MM.1S (cell line): ENCODE measurements around the gene LMF1.

Source experiments
- DNase-seq: peaks from one replicate; pipeline ENCODE4 v3.0.0-alpha.2; 2015
- H2AFZ ChIP-seq: fragments of 300-600 bp; sonication (generic); 2 replicates; pipeline ENCODE4 v1.6.0; 2016; ENCODE audit warnings: antibody characterized with exemption, low read length
- H3F3A ChIP-seq: fragments of 300-600 bp; sonication (generic); 2 replicates; pipeline ENCODE4 v1.6.1; 2016; ENCODE audit warnings: mild to moderate bottlenecking, antibody characterized with exemption, low read length, moderate library complexity, mixed read lengths; ENCODE audit not compliant: insufficient read depth
- H3K27ac ChIP-seq: fragments of 300-600 bp; sonication (generic); 2 replicates; pipeline ENCODE4 v1.5.1; 2016; ENCODE audit warnings: mild to moderate bottlenecking, low read length
- H3K27me3 ChIP-seq: fragments of 300-600 bp; sonication (generic); replicated peaks from 2 replicates; pipeline ENCODE4 v1.6.0; 2016; ENCODE audit warnings: low read length; ENCODE audit not compliant: insufficient read depth
- H3K36me3 ChIP-seq: fragments of 300-600 bp; sonication (generic); replicated peaks from 2 replicates; pipeline ENCODE4 v1.6.1; 2016; ENCODE audit warnings: mild to moderate bottlenecking, low read length, mixed read lengths; ENCODE audit not compliant: insufficient read depth
- H3K4me1 ChIP-seq: fragments of 300-600 bp; sonication (generic); 2 replicates; pipeline ENCODE4 v1.6.1; 2016; ENCODE audit warnings: low read length, mixed read lengths
- H3K4me2 ChIP-seq: fragments of 300-600 bp; sonication (generic); 2 replicates; pipeline ENCODE4 v1.6.0; 2016; ENCODE audit warnings: low read depth, low read length
- H3K4me3 ChIP-seq: fragments of 300-600 bp; sonication (generic); 2 replicates; pipeline ENCODE4 v1.5.1; 2016; ENCODE audit warnings: low read length, mixed read lengths
- H3K79me2 ChIP-seq: fragments of 300-600 bp; sonication (generic); 2 replicates; pipeline ENCODE4 v1.6.1; 2016; ENCODE audit warnings: mixed run types, low read length, mixed read lengths
- H3K9ac ChIP-seq: fragments of 300-600 bp; sonication (generic); 2 replicates; pipeline ENCODE4 v1.6.1; 2016; ENCODE audit warnings: low read length, mixed read lengths
- H3K9me2 ChIP-seq: fragments of 300-600 bp; sonication (generic); replicated peaks from 2 replicates; pipeline ENCODE4 v1.6.1; 2016; ENCODE audit warnings: mild to moderate bottlenecking, low read length, mixed read lengths; ENCODE audit not compliant: insufficient read depth
- H3K9me3 ChIP-seq: fragments of 300-600 bp; sonication (generic); replicated peaks from 2 replicates; pipeline ENCODE4 v1.6.1; 2016; ENCODE audit warnings: mild to moderate bottlenecking, low read length, mixed read lengths; ENCODE audit not compliant: insufficient read depth
- H4K20me1 ChIP-seq: fragments of 300-600 bp; sonication (generic); 2 replicates; pipeline ENCODE4 v1.6.1; 2016; ENCODE audit warnings: mild to moderate bottlenecking, low read length, moderate library complexity, mixed read lengths; ENCODE audit not compliant: insufficient read depth
- CTCF ChIP-seq: fragments of 300-600 bp; sonication (generic); IDR thresholded peaks from 2 replicates; pipeline ENCODE4 v1.5.1; 2016; ENCODE audit warnings: antibody characterized with exemption, low read length, mixed read lengths
- EZH2 ChIP-seq: fragments of 300-600 bp; sonication (generic); optimal IDR thresholded peaks from 2 replicates; pipeline ENCODE3; 2017; ENCODE audit warnings: low read depth, mild to moderate bottlenecking, antibody characterized with exemption, low read length, mixed read lengths
- EZH2phosphoT487 ChIP-seq: fragments of 300-600 bp; sonication (generic); IDR thresholded peaks from 2 replicates; pipeline ENCODE4 v1.6.1; 2018; ENCODE audit warnings: antibody characterized with exemption, low read length

Gene LMF1

GRCh38 chr16:977081-977701, 6.4 kb upstream of the LMF1 start:
- no peaks in the 10 kb centered on the region for H3F3A ChIP-seq
- no peak for TF ChIP-seq EZH2phosphoT487
- no peak for TF ChIP-seq CTCF
- no peak for TF ChIP-seq EZH2
- H2AFZ ChIP-seq: no peak overlapping the region
- no peaks in the 10 kb centered on the region for H3K36me3 ChIP-seq
- H3K9me3 ChIP-seq: no peaks in the 10 kb centered on the region
- H3K4me3 ChIP-seq: no peak overlapping the region
- H3K79me2 ChIP-seq: no peaks in the 10 kb centered on the region
- H3K9ac ChIP-seq: no peak overlapping the region
- H4K20me1 ChIP-seq: no peaks in the 10 kb centered on the region
- H3K4me2 ChIP-seq: no peak overlapping the region
- H3K9me2 ChIP-seq: no peaks in the 10 kb centered on the region
- peaks cover 80% of the 10 kb centered on the region for H3K27me3 ChIP-seq
- H3K27ac ChIP-seq: no peak overlapping the region
- no peaks in the 10 kb centered on the region; the same call in 1 of the 2 replicates for H3K4me1 ChIP-seq
- no peak for DNase-seq

DNA sequence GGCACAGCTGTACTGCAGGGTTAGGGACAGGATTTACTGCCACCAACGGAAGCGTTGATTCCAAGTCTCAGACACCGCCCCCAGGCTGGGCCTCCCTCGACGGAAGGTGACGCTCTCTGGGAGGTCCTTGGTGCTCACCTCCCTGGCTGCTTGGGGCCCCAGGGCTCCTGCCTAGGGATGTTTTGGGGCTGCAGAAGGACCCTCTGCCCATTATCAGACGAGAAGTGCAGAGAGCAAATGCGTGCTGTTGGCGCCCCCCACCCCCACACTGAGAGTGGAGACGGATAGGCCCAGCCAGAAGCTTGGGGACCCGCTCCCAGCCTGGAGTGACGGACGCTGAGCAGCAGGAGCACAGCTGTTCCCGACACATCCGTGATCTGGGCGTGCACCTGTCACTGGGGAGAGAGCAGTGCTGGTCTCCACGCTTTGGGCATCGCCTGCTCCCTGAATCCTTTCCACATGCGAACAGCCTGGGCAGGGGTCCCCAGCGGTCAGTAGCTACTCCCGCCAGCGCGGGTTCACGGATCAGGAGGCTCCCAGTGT, 5.7 kb upstream of the LMF1 start:
- Histone ChIP-seq H3K27ac (no peak overlapping the region), H3K9me2 (no peaks in the 10 kb centered on the region), H2AFZ (no peak overlapping the region), H3K9ac (no peak overlapping the region), H3K9me3 (no peaks in the 10 kb centered on the region), H3K4me3 (no peak overlapping the region), H3K4me2 (no peak overlapping the region), H3K27me3 (peaks cover 86% of the 10 kb centered on the region), H4K20me1 (no peaks in the 10 kb centered on the region), H3F3A (no peaks in the 10 kb centered on the region), H3K4me1 (no peaks in the 10 kb centered on the region; the same call in 1 of the 2 replicates), H3K36me3 (no peaks in the 10 kb centered on the region), H3K79me2 (no peaks in the 10 kb centered on the region)
- no peak for TF ChIP-seq CTCF
- TF ChIP-seq EZH2phosphoT487: no peak
- no peak for TF ChIP-seq EZH2
- DNase-seq: no peak

DNA sequence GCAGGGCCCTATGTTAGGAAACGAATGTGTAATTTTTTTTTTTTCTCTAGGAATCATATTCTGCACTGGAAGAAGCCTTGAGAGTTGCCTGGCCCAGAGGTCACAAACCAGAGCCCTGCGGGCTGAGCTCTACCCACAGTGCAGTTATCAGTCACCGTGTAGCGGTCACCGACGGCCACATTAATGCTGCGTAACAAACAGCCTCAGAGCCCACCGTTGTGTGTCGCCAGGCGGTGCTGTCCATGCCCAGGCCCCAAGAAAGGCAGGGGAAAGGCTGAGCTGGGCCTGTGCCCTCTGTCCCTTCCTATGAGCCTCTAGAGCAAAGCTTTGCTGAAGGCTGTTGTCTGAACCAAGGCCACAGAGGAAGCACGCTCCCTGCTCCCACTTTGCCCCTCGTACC, 4.5 kb upstream of the LMF1 start:
- H3K27me3 ChIP-seq: peaks cover 86% of the 10 kb centered on the region
- H3K36me3 ChIP-seq: no peaks in the 10 kb centered on the region
- DNase-seq: no peak
- no peaks in the 10 kb centered on the region for H3K9me3 ChIP-seq
- no peaks in the 10 kb centered on the region for H3K9me2 ChIP-seq
- H3K4me2 ChIP-seq: no peak overlapping the region
- no peak for TF ChIP-seq EZH2phosphoT487
- no peak for TF ChIP-seq EZH2
- no peak for TF ChIP-seq CTCF
- no peak overlapping the region for H3K27ac ChIP-seq
- no peaks in the 10 kb centered on the region; the same call in 1 of the 2 replicates for H3K4me1 ChIP-seq
- H2AFZ ChIP-seq: no peak overlapping the region
- no peaks in the 10 kb centered on the region for H3F3A ChIP-seq
- H3K4me3 ChIP-seq: no peak overlapping the region
- no peaks in the 10 kb centered on the region for H3K79me2 ChIP-seq
- H3K9ac ChIP-seq: no peak overlapping the region
- H4K20me1 ChIP-seq: no peaks in the 10 kb centered on the region
